Upper lobe of left lung (tissue), 4 donors: ENCODE data around the gene GJB6.

Source experiments
- CTCF ChIP-seq, 6 experiments: fragments of 450-650 bp in 4 of 6; fragments of 200-600 bp in 2 of 6; sonication (generic) in 2 of 6; IDR thresholded peaks; one replicate each; pipeline ENCODE4 v1.5.1; 2016 to 2019; ENCODE audit warnings: antibody characterized with exemption in 6 of 6
- POLR2A ChIP-seq, 4 donors: fragments of 450-650 bp; IDR thresholded peaks; one replicate each; pipeline ENCODE4 v1.5.1; 2016 to 2017; ENCODE audit warnings: antibody characterized with exemption in 4 of 4, mild to moderate bottlenecking in 2 of 4

- TF ChIP-seq CTCF (IDR thresholded peaks at IDR 0.05) = no peak
- no peak for TF ChIP-seq POLR2A (IDR thresholded peaks at IDR 0.05)
These were observed 25.9 kb downstream of the GJB6 start for GRCh38 chr13:20206065-20206697.
